ENCODE data around the gene CLEC18C.
"Not testable (repeated sequence)": the region's sequence is repeated elsewhere in the genome, so short reads cannot be mapped to it uniquely, and the experiment has no call there.

Gene CLEC18C

DNA sequence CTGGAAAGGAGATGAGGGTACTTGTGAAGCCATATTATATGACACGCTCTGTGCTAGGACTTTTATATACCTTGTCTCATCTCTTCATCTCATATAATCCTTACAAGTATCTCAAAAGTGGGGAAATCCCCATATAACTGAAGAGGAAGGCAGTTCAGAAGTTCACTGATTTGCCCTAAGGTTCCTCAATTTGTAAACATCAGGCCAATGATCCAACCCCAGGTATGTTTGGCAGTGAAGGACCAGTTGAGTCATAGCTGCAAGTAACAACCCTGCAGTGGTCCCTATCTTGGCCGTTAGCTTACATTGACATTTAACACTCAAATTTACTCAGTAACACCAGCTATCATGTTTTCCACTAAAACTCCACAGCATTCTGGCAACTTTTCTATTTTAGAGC lies 45.0 kb downstream of the CLEC18C start:
- DNase-seq = not testable (repeated sequence)

DNA sequence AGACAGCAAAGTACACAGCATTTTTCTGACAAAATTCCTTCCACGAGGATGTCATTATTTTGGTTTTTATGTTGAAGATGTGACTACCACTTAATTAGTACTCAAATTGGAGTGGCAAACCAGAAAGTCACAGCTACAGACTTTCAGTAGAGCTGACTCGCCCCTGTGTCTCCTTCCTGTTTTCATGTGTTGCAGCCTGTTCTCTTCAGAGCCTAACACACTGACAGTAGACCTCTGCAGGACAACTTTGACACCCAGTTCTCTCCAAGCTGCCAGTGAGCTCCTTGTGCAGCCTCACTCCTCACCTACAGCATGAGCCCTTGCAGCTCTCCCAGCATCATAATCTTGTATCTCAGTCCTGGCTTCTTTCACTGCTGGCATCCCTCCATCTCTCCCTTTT lies 49.0 kb downstream of the CLEC18C start:
- not testable (repeated sequence) for DNase-seq

DNA sequence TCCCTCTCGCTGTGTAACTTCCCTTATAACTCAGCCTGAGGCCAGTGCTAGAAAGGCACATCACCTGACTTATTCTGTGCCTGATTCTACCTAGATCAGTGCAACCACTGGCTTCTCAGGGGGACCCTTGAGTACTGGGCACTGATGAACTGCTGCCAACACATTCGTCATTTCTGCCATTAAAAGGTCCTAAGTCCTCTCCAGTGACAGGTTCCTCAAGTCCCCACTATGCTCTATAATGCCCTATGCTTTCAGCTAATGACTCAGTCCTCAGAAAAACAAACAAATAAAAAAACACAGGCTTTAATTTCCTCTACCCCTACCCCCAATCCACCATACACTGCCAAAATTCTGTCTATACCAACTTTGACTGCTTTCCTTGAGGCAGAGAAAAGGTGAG lies 49.6 kb downstream of the CLEC18C start:
- not testable (repeated sequence) for DNase-seq

DNA sequence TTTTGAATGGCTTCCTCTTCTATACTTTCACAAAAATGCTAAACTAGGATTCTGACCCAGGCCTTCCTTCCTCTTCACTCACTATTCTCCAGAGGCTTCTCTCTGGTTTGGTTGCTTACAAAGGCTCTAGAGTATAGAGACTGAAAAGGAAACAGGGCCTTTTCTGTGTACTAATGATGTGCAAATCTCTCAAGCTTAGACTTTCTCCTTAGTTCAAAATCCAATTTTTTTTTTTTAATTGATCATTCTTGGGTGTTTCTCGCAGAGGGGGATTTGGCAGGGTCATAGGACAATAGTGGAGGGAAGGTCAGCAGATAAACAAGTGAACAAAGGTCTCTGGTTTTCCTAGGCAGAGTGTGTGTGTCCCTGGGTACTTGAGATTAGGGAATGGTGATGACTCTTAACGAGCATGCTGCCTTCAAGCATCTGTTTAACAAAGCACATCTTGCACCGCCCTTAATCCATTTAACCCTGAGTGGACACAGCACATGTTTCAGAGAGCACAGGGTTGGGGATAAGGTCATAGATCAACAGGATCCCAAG lies 50.5 kb downstream of the CLEC18C start:
- DNase-seq = not testable (repeated sequence)

DNA sequence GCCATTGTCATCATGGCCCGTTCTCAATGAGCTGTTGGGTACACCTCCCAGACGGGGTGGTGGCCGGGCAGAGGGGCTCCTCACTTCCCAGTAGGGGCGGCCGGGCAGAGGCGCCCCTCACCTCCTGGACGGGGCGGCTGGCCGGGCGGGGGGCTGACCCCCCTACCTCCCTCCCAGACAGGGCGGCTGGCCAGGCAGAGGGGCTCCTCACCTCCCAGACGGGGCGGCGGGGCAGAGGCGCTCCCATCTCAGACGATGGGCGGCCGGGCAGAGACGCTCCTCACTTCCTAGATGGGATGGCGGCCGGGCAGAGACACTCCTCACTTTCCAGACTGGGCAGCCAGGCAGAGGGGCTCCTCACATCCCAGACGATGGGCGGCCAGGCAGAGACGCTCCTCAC lies 51.1 kb downstream of the CLEC18C start:
- not testable (repeated sequence) for DNase-seq

DNA sequence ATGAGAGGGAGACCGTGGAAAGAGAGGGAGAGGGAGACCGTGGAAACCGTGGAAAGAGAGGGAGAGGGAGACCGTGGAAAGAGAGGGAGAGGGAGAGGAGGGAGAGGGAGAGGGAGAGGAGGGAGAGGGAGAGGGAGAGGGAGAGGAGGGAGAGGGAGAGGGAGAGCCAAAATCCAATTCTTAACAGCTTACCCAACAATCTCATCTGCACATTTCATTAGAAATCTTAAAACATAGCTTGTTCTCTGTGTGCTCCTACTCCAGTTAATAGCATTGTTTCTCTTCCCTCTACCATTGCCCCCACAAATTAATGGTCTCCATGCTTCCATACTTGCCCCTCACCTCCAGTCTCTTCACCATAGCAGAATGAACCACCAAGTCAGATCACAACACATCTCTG lies 51.8 kb downstream of the CLEC18C start:
- not testable (repeated sequence) for DNase-seq

DNA sequence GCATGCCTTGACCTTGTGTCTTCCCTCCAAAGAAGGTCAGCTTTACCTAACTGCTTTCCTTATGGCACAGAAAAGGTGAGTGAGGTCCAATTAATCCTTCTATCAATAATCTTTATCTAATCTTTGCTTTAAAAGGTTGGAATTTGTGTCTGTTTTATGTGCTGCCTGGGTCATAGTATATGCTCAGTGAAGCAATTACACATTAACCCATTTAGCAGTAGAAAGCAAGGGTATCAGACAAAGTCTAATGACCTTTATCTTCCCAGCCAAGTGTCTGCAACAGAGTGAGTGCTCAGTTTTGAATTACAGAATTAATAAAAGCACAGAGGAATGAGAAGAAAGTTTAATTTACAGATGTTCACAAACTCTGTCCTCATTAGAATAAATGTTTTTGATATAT lies 52.4 kb downstream of the CLEC18C start:
- not testable (repeated sequence) for DNase-seq

DNA sequence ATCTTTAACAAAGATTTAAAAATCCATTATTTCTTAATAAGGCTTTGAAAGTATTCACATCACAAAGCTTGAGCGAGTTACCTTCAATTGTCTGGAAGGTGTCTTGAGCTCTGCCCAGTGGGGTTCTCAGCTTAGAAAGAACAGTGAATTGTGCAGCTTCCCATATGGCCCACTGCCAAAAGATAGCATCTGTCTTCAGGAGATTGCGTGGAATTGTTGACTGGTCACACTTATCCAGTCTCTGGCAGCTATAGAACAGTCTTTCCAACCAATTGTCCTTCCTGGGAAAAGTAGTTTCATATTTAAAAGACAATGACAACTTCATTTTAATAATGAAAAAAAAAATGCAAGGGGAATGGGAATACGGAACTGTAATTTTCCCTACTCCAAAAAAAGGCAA lies 58.2 kb downstream of the CLEC18C start:
- not testable (repeated sequence) for DNase-seq
